H7 (cell line): ENCODE measurements around the gene LTA4H. TPM values are rescaled to one million over a fixed set of nuclear protein-coding genes. Genes with fewer than 3 reads are reported as not detected.
A peak's percentile ranks its signal among the peaks of the same experiment; 100 is the strongest.
"Not testable (repeated sequence)": the region's sequence is repeated elsewhere in the genome, so short reads cannot be mapped to it uniquely, and the experiment has no call there.

Experiments
- DNase-seq: peaks from one replicate; pipeline ENCODE4 v3.0.0; 2012
- H3K27me3 ChIP-seq: 2 replicates; pipeline ENCODE4 v1.6.0; 2011; ENCODE audit warnings: mild to moderate bottlenecking, low read length; ENCODE audit not compliant: control insufficient read depth, insufficient read depth
- H3K36me3 ChIP-seq: replicated peaks from 2 replicates; pipeline ENCODE4 v1.5.1; 2011; ENCODE audit warnings: low read length; ENCODE audit not compliant: control insufficient read depth, insufficient read depth
- H3K4me3 ChIP-seq: 2 replicates; pipeline ENCODE4 v1.5.1; 2011; ENCODE audit warnings: low read depth, mild to moderate bottlenecking, control low read depth, low read length, moderate library complexity; ENCODE audit not compliant: insufficient read depth
- total RNA-seq: library from RNA; depleted of rRNA; stranded (reverse); fragments of >200 nt; shearing (Covaris generic); gene quantifications from 2 replicates; pipeline ENCODE4 v1.2.3, GENCODE V29; 2014

The LTA4H gene
- total RNA-seq, 1 experiment from 2014 or later = 98.7 TPM

DNA sequence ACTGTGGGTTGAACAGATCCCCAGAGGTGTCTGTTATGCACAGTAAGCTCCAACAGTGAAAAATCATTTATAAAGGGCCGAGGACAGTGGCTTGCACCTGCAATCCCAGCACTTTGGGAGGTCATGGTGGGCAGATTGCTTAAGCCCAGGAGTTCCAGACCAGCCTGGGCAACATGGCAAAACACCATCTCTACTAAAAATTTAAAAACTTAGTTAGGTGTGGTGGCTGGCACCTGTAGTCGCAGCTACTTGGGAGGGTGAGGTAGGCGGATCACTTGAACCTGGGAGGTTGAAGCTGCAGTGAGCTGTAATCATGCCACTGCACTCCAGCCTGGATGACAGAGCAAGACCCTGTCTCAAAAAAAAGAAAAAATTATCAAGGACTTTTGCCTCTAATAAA lies 30.4 kb upstream of the LTA4H start:
- DNase-seq, H3K27me3 ChIP-seq, H3K4me3 ChIP-seq, H3K36me3 ChIP-seq: not testable (repeated sequence)

DNA sequence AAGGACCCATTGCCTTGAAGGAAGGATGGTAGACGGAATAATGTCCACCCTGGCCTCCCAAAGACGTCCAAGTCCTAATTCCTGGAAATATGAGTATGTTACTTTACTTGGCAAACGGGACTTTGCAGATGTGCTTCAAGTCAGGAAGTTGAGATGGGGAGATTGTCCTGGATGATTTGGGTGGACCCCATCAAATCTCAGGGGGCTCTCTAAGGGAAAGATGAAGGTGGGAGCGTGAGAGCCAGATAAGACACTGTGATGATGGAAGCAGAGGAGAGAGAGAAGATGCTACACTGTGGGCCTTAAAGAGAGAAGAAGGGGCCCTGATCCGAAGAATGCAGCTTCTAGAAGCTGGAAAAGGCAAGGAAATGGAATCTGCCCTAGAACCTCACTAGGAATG lies 29.6 kb upstream of the LTA4H start:
- H3K36me3 ChIP-seq = no peaks in the 10 kb centered on the region
- no peak for DNase-seq
- no peaks in the 10 kb centered on the region for H3K27me3 ChIP-seq
- no peak overlapping the region for H3K4me3 ChIP-seq

DNA sequence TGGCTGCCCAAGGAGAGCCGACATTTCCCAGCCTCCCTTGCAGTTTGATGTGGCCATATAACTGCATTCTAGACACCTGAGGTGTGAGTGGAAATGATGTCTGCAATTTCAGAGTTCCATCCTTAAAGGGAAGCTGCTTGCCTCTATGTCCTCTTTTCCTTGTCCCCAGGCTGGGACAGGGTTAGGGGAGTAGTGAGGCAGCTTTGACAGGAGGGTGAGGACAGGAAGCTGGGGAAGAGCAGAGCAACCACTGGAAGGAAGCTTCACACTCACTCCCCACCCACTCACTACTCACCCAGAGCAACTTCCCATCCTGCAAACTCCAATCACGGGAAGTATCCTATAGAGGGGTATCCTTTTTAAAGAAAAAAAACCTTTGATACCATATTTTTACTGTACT lies 28.9 kb upstream of the LTA4H start:
- no peak overlapping the region for H3K4me3 ChIP-seq
- no peaks in the 10 kb centered on the region for H3K27me3 ChIP-seq
- no peaks in the 10 kb centered on the region for H3K36me3 ChIP-seq
- no peak for DNase-seq

DNA sequence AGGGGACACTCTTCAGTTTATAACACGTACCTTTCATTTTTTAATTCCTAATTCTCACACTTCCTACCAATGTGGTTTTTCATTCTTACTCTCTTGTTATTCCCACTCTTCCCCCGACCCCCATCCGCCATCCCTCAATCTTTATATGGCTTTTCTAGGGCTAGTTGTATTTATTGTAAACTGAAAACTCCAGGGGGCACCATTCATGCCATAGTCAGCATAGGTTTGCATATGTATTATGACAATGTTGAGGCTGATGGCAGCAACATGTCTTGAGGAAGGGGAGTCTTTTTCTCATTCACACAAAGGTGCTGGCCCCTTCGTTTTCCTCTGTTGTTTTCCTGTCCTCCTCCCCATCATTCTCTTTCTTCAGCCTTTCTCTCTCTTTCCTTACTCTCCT lies 27.7 kb upstream of the LTA4H start:
- DNase-seq = no peak
- Histone ChIP-seq H3K4me3 (no peak overlapping the region), H3K27me3 (no peaks in the 10 kb centered on the region), H3K36me3 (no peaks in the 10 kb centered on the region)

DNA sequence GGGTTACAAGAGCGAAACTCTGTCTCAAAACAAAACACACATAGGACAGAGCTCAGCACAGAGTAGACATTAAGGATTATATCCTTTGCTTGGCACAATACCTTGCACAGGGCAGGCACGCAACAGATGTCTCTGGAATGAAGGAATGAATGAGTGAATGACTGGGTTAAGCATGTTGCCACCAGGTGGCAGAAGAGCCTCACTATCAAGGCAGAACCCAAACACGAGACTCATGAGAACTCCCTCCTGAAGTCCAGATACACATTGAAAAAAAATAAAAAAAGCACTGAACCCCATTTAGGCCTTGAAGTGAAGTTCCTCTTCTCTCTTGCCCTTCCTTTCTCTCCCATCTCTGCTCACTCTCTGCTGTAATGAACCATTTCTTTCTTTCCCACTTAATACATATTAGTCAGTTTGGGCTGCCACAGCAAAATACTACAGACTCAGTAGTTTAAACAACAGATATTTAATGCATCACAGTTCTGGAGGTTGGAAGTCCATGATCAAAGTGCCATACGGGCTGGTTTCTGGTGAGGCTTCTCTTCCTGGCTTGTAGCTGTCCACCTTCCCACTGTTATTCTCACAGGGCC lies 26.6 kb upstream of the LTA4H start:
- no peak overlapping the region for H3K4me3 ChIP-seq
- no peaks in the 10 kb centered on the region for H3K36me3 ChIP-seq
- H3K27me3 ChIP-seq = no peaks in the 10 kb centered on the region
- peak; percentile 60 for DNase-seq

DNA sequence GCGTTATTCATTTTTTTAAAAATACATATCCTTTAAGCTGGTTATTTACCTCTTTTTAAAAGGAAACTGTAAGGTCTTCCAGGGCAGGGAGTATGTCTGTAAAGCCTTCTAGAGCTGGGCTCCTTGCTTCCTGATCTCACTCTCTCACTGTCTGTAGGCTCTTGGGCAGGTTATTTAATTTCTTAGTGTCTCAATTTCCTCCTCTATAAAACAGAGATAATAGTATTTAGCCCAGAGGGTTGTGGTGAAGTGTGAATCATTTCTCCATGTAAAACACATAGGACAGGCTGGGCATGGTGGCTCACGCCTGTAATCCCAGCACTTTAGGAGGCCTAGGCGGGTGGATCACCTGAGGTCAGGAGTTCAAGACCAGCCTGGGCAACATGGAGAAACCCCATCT lies 25.9 kb upstream of the LTA4H start:
- no peaks in the 10 kb centered on the region for H3K36me3 ChIP-seq
- DNase-seq = no peak
- no peak overlapping the region for H3K4me3 ChIP-seq
- H3K27me3 ChIP-seq = no peaks in the 10 kb centered on the region

DNA sequence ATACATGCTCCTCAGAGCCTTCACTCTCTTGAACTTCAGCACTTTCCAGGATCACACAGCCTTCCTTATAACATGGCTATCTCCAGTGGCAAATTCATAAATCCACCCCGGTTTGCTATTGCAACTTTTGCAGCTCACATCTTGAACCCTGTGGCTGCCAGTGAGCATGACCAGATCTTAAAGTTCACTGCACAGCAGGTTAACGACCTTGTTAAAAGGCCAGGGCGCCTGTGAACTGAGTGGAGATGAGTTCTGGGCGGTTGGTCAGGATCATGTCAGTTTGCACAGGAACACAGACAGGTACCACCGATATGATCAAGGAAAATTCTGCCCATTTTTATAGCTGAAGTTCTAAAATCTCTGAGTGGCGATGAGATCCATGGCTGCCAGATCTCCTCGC lies 24.7 kb upstream of the LTA4H start:
- DNase-seq = no peak
- Histone ChIP-seq H3K36me3 (no peaks in the 10 kb centered on the region), H3K27me3 (no peaks in the 10 kb centered on the region), H3K4me3 (no peak overlapping the region)

DNA sequence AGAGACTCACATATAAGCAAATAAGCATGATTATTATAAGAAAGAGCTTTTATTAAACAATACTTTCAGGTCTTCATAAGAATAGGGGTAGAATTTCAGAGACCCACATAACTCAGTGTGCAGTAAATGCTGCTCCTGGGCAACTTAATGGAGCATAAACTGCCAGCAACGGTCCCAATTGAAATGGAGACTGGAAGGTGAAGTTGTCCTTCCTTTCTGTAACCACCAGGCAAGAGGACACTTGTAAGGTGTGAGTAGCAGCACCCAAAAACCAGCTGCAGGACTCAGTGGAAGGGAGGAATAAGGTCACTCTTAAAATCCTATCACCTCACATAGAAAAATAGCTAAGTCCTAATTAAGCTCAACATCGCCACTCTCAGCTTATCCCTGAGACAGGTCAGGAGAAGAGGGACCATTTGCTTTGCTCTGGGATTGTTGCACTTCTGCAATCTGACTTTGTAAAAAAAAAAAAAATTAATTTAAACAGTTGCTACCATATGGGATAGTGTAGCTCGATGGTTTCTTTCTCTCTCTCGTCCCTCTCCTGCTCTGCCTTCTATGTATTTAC lies 22.7 kb upstream of the LTA4H start:
- no peak for DNase-seq
- Histone ChIP-seq H3K27me3 (no peaks in the 10 kb centered on the region), H3K4me3 (no peak overlapping the region), H3K36me3 (no peaks in the 10 kb centered on the region)

DNA sequence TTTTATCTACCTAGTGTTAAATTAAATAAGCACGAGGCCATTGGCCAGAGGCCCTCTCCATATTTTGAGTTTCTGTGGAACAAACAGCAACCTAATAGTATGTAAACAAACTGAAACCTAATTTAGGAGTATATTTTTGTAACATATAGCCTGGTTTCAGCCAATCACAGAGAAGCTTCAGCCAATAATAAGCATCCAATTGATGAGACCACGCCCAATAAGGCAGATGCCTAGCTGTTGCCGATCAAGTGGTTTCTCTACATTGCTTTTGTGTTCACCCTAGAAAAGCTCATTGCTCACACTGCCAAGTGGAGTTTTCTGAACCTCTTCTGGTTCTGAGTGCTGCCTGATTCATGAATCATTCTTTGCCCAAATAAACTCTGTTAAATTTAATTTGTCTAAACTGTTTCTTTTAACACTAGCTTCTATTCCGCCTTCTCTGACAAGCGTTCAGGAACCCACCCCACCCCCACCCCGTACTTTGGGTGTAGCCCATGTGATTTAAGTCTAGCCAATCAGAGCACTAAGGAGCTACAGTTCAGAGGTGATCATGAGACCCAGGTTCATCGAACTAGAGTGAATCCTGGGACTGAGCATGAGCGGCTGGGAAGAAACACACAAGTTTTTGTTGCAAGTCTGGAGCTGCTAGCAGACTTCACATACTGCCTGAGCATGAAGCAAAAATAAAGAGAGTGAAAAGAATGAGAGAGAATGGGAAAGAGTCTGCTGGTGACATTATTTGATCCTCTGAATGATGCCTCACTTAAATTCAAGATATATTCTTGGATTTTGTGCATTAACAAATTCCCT lies 21.5 kb upstream of the LTA4H start:
- no peak for DNase-seq
- no peaks in the 10 kb centered on the region for H3K27me3 ChIP-seq
- no peak overlapping the region for H3K4me3 ChIP-seq
- no peaks in the 10 kb centered on the region for H3K36me3 ChIP-seq

DNA sequence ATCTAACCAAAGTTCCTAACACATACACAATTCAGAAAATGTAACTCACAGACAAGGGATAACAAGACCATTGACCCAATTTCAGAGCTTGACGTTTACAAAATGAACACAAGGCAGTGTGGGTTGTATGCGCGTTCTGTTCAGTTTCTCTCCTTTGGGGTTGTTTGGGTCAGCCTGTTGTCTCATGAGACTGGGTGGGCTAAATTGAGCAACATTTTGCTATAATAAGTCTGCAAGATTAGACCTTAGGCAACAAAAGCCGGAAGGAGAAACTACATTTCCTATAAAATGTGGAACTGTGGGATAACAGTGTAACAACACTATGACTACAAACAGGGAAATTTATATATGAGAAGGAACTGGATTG lies 18.8 kb upstream of the LTA4H start:
- DNase-seq = no peak
- H3K27me3 ChIP-seq = no peaks in the 10 kb centered on the region
- no peaks in the 10 kb centered on the region for H3K36me3 ChIP-seq
- no peak overlapping the region for H3K4me3 ChIP-seq

DNA sequence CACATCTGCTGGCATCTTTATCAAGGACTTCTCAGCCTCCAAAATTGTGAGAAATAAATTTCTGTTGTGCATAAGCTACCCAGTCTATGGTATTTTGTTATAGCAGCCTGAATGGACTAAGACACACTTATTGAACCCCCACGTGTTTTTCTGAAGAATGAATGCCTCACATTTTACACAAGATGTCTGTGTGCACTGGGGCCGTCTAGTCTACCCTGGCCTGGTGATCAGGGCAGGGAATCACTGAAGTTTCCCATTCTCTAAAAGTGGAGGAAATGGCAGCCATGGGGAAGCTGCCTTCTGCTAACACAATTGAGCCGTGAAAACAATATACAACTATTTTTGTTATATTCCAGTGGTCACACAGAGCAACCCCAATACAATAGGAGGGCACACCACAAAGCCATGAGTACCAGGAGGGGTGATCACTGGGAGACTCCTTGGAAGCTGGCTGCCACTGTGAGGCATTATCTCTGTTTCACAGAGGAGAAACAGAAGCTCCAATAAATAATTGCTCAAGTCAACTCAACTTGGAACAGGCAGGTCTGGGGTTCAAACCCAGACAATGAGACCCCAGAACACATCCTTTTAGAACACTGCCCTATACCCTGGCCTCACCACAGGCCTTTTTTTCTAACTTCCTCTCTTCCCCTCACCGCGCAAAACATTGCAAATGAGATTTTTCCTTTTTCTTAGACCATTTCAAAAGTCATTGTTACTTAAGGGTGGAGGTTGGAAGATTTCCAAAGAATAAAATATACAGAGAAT lies 18.3 kb upstream of the LTA4H start:
- no peaks in the 10 kb centered on the region for H3K36me3 ChIP-seq
- no peak for DNase-seq
- H3K27me3 ChIP-seq = no peaks in the 10 kb centered on the region
- H3K4me3 ChIP-seq = no peak overlapping the region

DNA sequence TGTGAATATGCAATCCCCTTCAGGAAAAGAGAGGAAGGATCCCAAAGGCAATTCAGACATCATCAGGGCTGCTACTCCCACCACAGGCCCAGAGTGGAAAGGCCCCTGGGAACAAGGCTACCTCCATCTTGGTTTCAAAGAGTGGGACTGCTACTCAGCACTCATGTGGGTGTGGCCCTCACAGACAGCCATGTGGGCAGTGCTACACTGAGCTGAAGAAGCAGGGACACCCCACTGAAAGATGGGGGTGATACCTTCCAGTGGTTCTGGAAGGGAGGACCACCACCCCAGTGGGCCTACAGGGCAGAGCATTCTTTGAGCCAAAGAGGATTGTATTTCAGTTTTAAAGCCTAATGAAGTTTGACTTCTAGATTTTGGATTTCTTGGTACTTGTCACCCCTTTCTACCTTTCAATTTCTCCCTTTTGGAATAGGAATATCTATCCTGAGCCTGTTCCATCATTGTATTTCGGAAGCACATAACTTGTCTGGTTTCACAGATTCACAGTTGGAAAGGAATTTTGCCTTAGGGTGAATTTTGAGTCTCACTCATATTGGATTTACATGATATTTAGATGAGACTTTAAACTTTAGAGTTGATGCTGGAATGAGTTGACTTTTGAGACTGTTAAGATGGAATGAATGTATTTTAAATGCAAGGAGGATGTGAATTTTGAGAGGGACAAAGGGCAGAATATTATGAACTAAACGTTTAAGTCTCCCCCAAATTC lies 16.5 kb upstream of the LTA4H start:
- Histone ChIP-seq H3K36me3 (no peaks in the 10 kb centered on the region), H3K4me3 (no peak overlapping the region), H3K27me3 (no peaks in the 10 kb centered on the region)
- no peak for DNase-seq

DNA sequence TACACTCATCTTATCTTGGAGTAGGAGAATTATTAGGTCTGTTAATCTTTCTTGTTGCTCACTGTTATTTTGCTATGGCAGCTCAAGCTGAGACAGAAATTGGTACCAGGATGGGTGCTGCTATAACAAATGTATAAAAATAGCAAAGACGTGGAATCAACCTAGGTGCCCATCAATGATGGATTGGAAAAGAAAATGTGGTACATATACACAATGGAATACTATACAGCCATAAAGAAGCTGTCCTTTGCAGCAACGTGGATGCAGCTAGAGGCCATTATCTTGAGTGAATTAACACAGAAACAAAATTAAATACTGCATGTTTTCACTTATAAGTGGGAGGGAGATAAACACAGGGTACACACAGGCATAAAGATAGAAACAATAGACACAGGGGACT lies 14.8 kb upstream of the LTA4H start:
- Histone ChIP-seq H3K36me3 (no peaks in the 10 kb centered on the region), H3K27me3 (no peaks in the 10 kb centered on the region), H3K4me3 (no peak overlapping the region)
- no peak for DNase-seq

DNA sequence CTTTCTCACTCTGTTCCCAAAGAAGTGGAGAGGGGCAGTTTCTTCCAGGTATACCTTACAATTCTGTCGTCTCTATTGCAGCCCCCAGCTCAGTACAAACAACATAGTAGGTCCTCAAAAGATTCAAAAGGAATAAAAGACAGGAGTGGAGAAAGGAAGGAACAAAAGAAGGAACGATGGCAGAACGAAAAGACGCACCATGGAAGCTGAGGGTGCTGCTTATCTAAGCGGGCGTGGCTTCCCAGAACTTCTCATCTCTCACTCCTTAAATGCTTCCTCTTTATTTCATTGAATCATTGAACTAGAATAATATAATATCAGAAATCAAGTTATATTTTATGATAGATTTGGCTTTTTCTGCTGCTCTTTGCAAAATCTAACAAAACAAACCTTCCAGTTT lies 13.7 kb upstream of the LTA4H start:
- DNase-seq = no peak
- Histone ChIP-seq H3K4me3 (no peak overlapping the region), H3K36me3 (no peaks in the 10 kb centered on the region), H3K27me3 (no peaks in the 10 kb centered on the region)
